OCI-LY3 (cell line): Measurements from ENCODE around the gene CDH1.

Experiments
- EZH2phosphoT487 ChIP-seq: fragments of 200-600 bp; shearing (Covaris generic); IDR thresholded peaks from 2 replicates; pipeline ENCODE4 v1.6.1; 2018; ENCODE audit warnings: antibody characterized with exemption, mixed run types, low read depth
- TF ChIP-seq, protein P1 (sequence below): fragments of 200-600, 300-600 bp; sonication (generic); IDR thresholded peaks from 2 replicates; pipeline ENCODE4 v1.5.1; 2014; ENCODE audit warnings: antibody characterized with exemption, low read length, low read depth

DNA sequence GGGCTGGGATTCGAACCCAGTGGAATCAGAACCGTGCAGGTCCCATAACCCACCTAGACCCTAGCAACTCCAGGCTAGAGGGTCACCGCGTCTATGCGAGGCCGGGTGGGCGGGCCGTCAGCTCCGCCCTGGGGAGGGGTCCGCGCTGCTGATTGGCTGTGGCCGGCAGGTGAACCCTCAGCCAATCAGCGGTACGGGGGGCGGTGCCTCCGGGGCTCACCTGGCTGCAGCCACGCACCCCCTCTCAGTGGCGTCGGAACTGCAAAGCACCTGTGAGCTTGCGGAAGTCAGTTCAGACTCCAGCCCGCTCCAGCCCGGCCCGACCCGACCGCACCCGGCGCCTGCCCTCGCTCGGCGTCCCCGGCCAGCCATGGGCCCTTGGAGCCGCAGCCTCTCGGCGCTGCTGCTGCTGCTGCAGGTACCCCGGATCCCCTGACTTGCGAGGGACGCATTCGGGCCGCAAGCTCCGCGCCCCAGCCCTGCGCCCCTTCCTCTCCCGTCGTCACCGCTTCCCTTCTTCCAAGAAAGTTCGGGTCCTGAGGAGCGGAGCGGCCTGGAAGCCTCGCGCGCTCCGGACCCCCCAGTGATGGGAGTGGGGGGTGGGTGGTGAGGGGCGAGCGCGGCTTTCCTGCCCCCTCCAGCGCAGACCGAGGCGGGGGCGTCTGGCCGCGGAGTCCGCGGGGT lies at the start of gene CDH1:
- TF ChIP-seq, protein P1, sequence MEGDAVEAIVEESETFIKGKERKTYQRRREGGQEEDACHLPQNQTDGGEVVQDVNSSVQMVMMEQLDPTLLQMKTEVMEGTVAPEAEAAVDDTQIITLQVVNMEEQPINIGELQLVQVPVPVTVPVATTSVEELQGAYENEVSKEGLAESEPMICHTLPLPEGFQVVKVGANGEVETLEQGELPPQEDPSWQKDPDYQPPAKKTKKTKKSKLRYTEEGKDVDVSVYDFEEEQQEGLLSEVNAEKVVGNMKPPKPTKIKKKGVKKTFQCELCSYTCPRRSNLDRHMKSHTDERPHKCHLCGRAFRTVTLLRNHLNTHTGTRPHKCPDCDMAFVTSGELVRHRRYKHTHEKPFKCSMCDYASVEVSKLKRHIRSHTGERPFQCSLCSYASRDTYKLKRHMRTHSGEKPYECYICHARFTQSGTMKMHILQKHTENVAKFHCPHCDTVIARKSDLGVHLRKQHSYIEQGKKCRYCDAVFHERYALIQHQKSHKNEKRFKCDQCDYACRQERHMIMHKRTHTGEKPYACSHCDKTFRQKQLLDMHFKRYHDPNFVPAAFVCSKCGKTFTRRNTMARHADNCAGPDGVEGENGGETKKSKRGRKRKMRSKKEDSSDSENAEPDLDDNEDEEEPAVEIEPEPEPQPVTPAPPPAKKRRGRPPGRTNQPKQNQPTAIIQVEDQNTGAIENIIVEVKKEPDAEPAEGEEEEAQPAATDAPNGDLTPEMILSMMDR = no peak
- TF ChIP-seq EZH2phosphoT487 = no peak
